ENCODE measurements around the gene CNTNAP2.
"Not testable (repeated sequence)": the region's sequence is repeated elsewhere in the genome, so short reads cannot be mapped to it uniquely, and the experiment has no call there.

Gene CNTNAP2

GRCh38 chr7:148299350-148300276, 2183.0 kb downstream of the CNTNAP2 start:
- DNase-seq: no peak

GRCh38 chr7:148302436-148302835, 2185.8 kb downstream of the CNTNAP2 start:
- not testable (repeated sequence) for DNase-seq

GRCh38 chr7:148303295-148304082, 2186.9 kb downstream of the CNTNAP2 start:
- DNase-seq: peak; percentile 72

GRCh38 chr7:148304083-148304335, 2187.4 kb downstream of the CNTNAP2 start:
- DNase-seq: no peak

- peak; percentile 76 for DNase-seq
Observed at GRCh38 chr7:148304456-148304855, 2187.9 kb downstream of the CNTNAP2 start.

- no peak for DNase-seq
Observed at GRCh38 chr7:148306759-148307158, 2190.2 kb downstream of the CNTNAP2 start.

GRCh38 chr7:148318102-148318811, 2201.7 kb downstream of the CNTNAP2 start:
- peak; percentile 73 for DNase-seq

GRCh38 chr7:148318838-148319237, 2202.2 kb downstream of the CNTNAP2 start:
- no peak for DNase-seq

GRCh38 chr7:148319316-148319808, 2202.8 kb downstream of the CNTNAP2 start:
- DNase-seq: peak; percentile 64

- no peak for DNase-seq
Observed at GRCh38 chr7:148325208-148325607, 2208.6 kb downstream of the CNTNAP2 start.

- DNase-seq: no peak
Observed at GRCh38 chr7:148327379-148327778, 2210.8 kb downstream of the CNTNAP2 start.

GRCh38 chr7:148328906-148329305, 2212.3 kb downstream of the CNTNAP2 start:
- DNase-seq: no peak

- DNase-seq: no peak
Observed at GRCh38 chr7:148330124-148330818, 2213.7 kb downstream of the CNTNAP2 start.

- DNase-seq: no peak
Observed at GRCh38 chr7:148330822-148331221, 2214.2 kb downstream of the CNTNAP2 start.

GRCh38 chr7:148331456-148331855, 2214.9 kb downstream of the CNTNAP2 start:
- DNase-seq: not testable (repeated sequence)

GRCh38 chr7:148332191-148333186, 2215.9 kb downstream of the CNTNAP2 start:
- no peak for DNase-seq

- no peak for DNase-seq
Observed at GRCh38 chr7:148334441-148334956, 2217.9 kb downstream of the CNTNAP2 start.

- peak; percentile 69 for DNase-seq
Observed at GRCh38 chr7:148334959-148335577, 2218.5 kb downstream of the CNTNAP2 start.

GRCh38 chr7:148335790-148336189, 2219.2 kb downstream of the CNTNAP2 start:
- no peak for DNase-seq

GRCh38 chr7:148336411-148336810, 2219.8 kb downstream of the CNTNAP2 start:
- DNase-seq: no peak
